Subcutaneous abdominal adipose tissue (tissue), 5 donors: ENCODE measurements around the gene ZNF580.

Experiments used
- H3K27ac ChIP-seq: one replicate; pipeline ENCODE4 v1.7.0; 2013; ENCODE audit warnings: low read depth, mild to moderate bottlenecking, inconsistent platforms, low read length, moderate library complexity
- H3K27me3 ChIP-seq, 5 donors: one replicate each; pipeline ENCODE4 v1.7.0; 2013; ENCODE audit warnings: low read length in 5 of 5, inconsistent platforms in 1 of 5; ENCODE audit not compliant: control insufficient read depth in 5 of 5, insufficient read depth in 4 of 5
- H3K36me3 ChIP-seq, 5 donors: one replicate each; pipeline ENCODE4 v1.7.0; 2013; ENCODE audit warnings: low read length in 5 of 5; ENCODE audit not compliant: control insufficient read depth in 5 of 5, insufficient read depth in 5 of 5
- H3K4me1 ChIP-seq, 5 donors: one replicate each; pipeline ENCODE4 v1.7.0; 2013; ENCODE audit warnings: low read length in 5 of 5, mild to moderate bottlenecking in 3 of 5, moderate library complexity in 1 of 5; ENCODE audit not compliant: control insufficient read depth in 5 of 5, insufficient read depth in 5 of 5
- H3K4me3 ChIP-seq, 5 donors: one replicate each; pipeline ENCODE4 v1.7.0; 2013; ENCODE audit warnings: low read length in 5 of 5, low read depth in 1 of 5
- H3K9ac ChIP-seq, 5 donors: one replicate each; pipeline ENCODE4 v1.7.0; 2013; ENCODE audit warnings: low read length in 5 of 5, mild to moderate bottlenecking in 4 of 5, moderate library complexity in 3 of 5
- H3K9me3 ChIP-seq, 5 donors: one replicate each; pipeline ENCODE4 v1.7.0; 2013; ENCODE audit warnings: low read length in 5 of 5; ENCODE audit not compliant: control insufficient read depth in 5 of 5
- donor health status: healthy.
- donor health status: healthy.
- donor health status: healthy.
- donor health status: healthy.
- donor health status: healthy.

The ZNF580 gene

GRCh38 chr19:55599468-55599841 lies 41.3 kb upstream of the ZNF580 start, which contains the start of gene FIZ1:
TSS of gene FIZ1 (minus strand) at chr19:55599517. CDS start at chr19:55597865, 1,652 bp downstream.
- peak within 1 kb of the TSS; percentile 83 for H3K27ac ChIP-seq
- H3K4me1 ChIP-seq: peaks cover 2 to 23% (median 18%) of the 10 kb centered on the region in 5 donors
- peaks cover 0 to 41% (median 26%) of the 10 kb centered on the region in 5 donors for H3K36me3 ChIP-seq
- H3K9ac ChIP-seq: peak within 1 kb of the TSS; percentile 77 to 93 (median 87)
- no peaks in the 10 kb centered on the region for H3K27me3 ChIP-seq
- no peaks in the 10 kb centered on the region for H3K9me3 ChIP-seq
- H3K4me3 ChIP-seq: peak within 1 kb of the TSS; percentile 91 to 99 (median 92)

GRCh38 chr19:55599842-55600661 lies 40.8 kb upstream of the ZNF580 start, which contains the start of gene ZNF524:
TSS of gene ZNF524 (plus strand) at chr19:55600288. CDS start at chr19:55602113, 1,825 bp downstream.
- Histone ChIP-seq H3K4me1 (peaks cover 2 to 28% (median 22%) of the 10 kb centered on the region in 5 donors), H3K9ac (peak within 1 kb of the TSS; percentile 77 to 93 (median 87)), H3K9me3 (no peaks in the 10 kb centered on the region), H3K27ac (peak within 1 kb of the TSS; percentile 83), H3K27me3 (no peaks in the 10 kb centered on the region), H3K4me3 (peak within 1 kb of the TSS; percentile 91 to 99 (median 92)), H3K36me3 (peaks cover 0 to 36% (median 21%) of the 10 kb centered on the region in 5 donors)

GRCh38 chr19:55600662-55601028 lies 40.2 kb upstream of the ZNF580 start:
- Histone ChIP-seq H3K9ac (peak overlapping the region in 4 of 5 donors; percentile 40 to 77 (median 58)), H3K4me1 (peaks cover 2 to 28% (median 22%) of the 10 kb centered on the region in 5 donors), H3K9me3 (no peaks in the 10 kb centered on the region), H3K4me3 (peak overlapping the region; percentile 65 to 99 (median 92)), H3K27ac (peak overlapping the region; percentile 83), H3K27me3 (no peaks in the 10 kb centered on the region), H3K36me3 (peaks cover 0 to 30% (median 15%) of the 10 kb centered on the region in 5 donors)

- Histone ChIP-seq H3K27ac (peak overlapping the region; percentile 83), H3K27me3 (no peaks in the 10 kb centered on the region), H3K4me1 (peaks cover 2 to 32% (median 26%) of the 10 kb centered on the region in 5 donors), H3K36me3 (peaks cover 0 to 25% (median 12%) of the 10 kb centered on the region in 5 donors), H3K9ac (peak overlapping the region in 3 of 5 donors; percentile 44 to 77 (median 72)), H3K4me3 (peak overlapping the region; percentile 65 to 99 (median 92)), H3K9me3 (no peaks in the 10 kb centered on the region)
Observed at GRCh38 chr19:55601084-55601483, 39.7 kb upstream of the ZNF580 start.

GRCh38 chr19:55602104-55603001 lies 38.4 kb upstream of the ZNF580 start:
- Histone ChIP-seq H3K27me3 (no peaks in the 10 kb centered on the region), H3K4me3 (no peak overlapping the region), H3K27ac (no peak overlapping the region), H3K9me3 (no peaks in the 10 kb centered on the region), H3K4me1 (peaks cover 5 to 43% (median 36%) of the 10 kb centered on the region in 5 donors), H3K36me3 (peaks cover 0 to 17% (median 4%) of the 10 kb centered on the region in 5 donors), H3K9ac (no peak overlapping the region)

- H3K36me3 ChIP-seq: peaks cover 0 to 14% (median 2%) of the 10 kb centered on the region in 5 donors
- no peaks in the 10 kb centered on the region for H3K27me3 ChIP-seq
- H3K9ac ChIP-seq: no peak overlapping the region
- no peaks in the 10 kb centered on the region for H3K9me3 ChIP-seq
- H3K4me1 ChIP-seq: peaks cover 5 to 42% (median 36%) of the 10 kb centered on the region in 5 donors
- no peak overlapping the region for H3K4me3 ChIP-seq
- H3K27ac ChIP-seq: no peak overlapping the region
Observed at GRCh38 chr19:55603115-55603514, 37.7 kb upstream of the ZNF580 start.

GRCh38 chr19:55603581-55604292 lies 37.1 kb upstream of the ZNF580 start:
- Histone ChIP-seq H3K27me3 (no peaks in the 10 kb centered on the region), H3K9me3 (no peaks in the 10 kb centered on the region), H3K4me3 (no peak overlapping the region), H3K36me3 (peaks cover 0 to 14% (median 2%) of the 10 kb centered on the region in 5 donors), H3K27ac (no peak overlapping the region), H3K9ac (no peak overlapping the region), H3K4me1 (peaks cover 5 to 36% (median 32%) of the 10 kb centered on the region in 5 donors)

GRCh38 chr19:55605207-55605636 lies 35.6 kb upstream of the ZNF580 start:
- peak overlapping the region; percentile 64 to 92 (median 86) for H3K4me3 ChIP-seq
- peak overlapping the region in 3 of 5 donors; percentile 68 to 97 (median 69) for H3K9ac ChIP-seq
- H3K4me1 ChIP-seq: peaks cover 3 to 35% (median 31%) of the 10 kb centered on the region in 5 donors
- peak overlapping the region; percentile 88 for H3K27ac ChIP-seq
- no peaks in the 10 kb centered on the region for H3K27me3 ChIP-seq
- H3K36me3 ChIP-seq: peaks cover 0 to 25% (median 9%) of the 10 kb centered on the region in 5 donors
- peaks cover 0 to 4% (median 0%) of the 10 kb centered on the region in 5 donors for H3K9me3 ChIP-seq
